Fibroblast of villous mesenchyme (primary cell): ENCODE measurements around the gene ATP11A. TPM values are rescaled to one million over a fixed set of nuclear protein-coding genes. Genes with fewer than 3 reads are reported as not detected.

Source experiments
- DNase-seq: peaks from one replicate; pipeline ENCODE4 v3.0.0-alpha.2; 2010; ENCODE audit warnings: low read depth
- H3K4me3 ChIP-seq: 2 replicates; pipeline ENCODE4 v1.5.1; 2011; ENCODE audit warnings: low read depth, mild to moderate bottlenecking, low read length
- CTCF ChIP-seq: IDR thresholded peaks from 2 replicates; pipeline ENCODE4 v1.5.1; 2012; ENCODE audit warnings: low read depth, mild to moderate bottlenecking, low read length; ENCODE audit not compliant: insufficient read depth
- total RNA-seq: library from RNA; depleted of rRNA; stranded (reverse); fragments of >200 nt; gene quantifications from 2 replicates; pipeline ENCODE4 v1.2.3, GENCODE V29; 2012

ATP11A gene
- total RNA-seq, 1 donor: 6.9 TPM

- H3K4me3 ChIP-seq: no peak overlapping the region
- DNase-seq: no peak
- TF ChIP-seq CTCF: no peak
These were observed 143.9 kb downstream of the ATP11A start for GRCh38 chr13:112833551-112834257.

- no peak overlapping the region for H3K4me3 ChIP-seq
- TF ChIP-seq CTCF: no peak
- DNase-seq: no peak
These were observed 145.5 kb downstream of the ATP11A start for GRCh38 chr13:112835344-112835743.

GRCh38 chr13:112835796-112836195 lies 146.0 kb downstream of the ATP11A start:
- no peak for TF ChIP-seq CTCF
- H3K4me3 ChIP-seq: no peak overlapping the region
- no peak for DNase-seq

GRCh38 chr13:112836940-112837339 lies 147.1 kb downstream of the ATP11A start:
- TF ChIP-seq CTCF: no peak
- no peak overlapping the region for H3K4me3 ChIP-seq
- no peak for DNase-seq

GRCh38 chr13:112837371-112838037 lies 147.7 kb downstream of the ATP11A start:
- H3K4me3 ChIP-seq: no peak overlapping the region
- no peak for TF ChIP-seq CTCF
- DNase-seq: peak; percentile 27

- TF ChIP-seq CTCF: no peak
- no peak overlapping the region for H3K4me3 ChIP-seq
- no peak for DNase-seq
These were observed 148.4 kb downstream of the ATP11A start for GRCh38 chr13:112838038-112838841.
